UCSD-AML1 (cell line): ENCODE measurements around the gene HES6.
"Not testable (repeated sequence)": the region's sequence is repeated elsewhere in the genome, so short reads cannot be mapped to it uniquely, and the experiment has no call there.

Experiments
- DNase-seq: peaks from one replicate; lab custom pipeline; 2025; ENCODE audit not compliant: unreplicated experiment; lab: John Stamatoyannopoulos, UW

The HES6 gene

GRCh38 chr2:238273433-238273832 lies 33.6 kb upstream of the HES6 start:
- not testable (repeated sequence) for DNase-seq

GRCh38 chr2:238272156-238272555 lies 32.3 kb upstream of the HES6 start:
- DNase-seq, result no peak

GRCh38 chr2:238271686-238272085 lies 31.8 kb upstream of the HES6 start:
- DNase-seq, result not testable (repeated sequence)

GRCh38 chr2:238271061-238271554 lies 31.3 kb upstream of the HES6 start:
- DNase-seq, result no peak

- no peak for DNase-seq
Observed at GRCh38 chr2:238270606-238271005, 30.8 kb upstream of the HES6 start.

- no peak for DNase-seq
Observed at GRCh38 chr2:238269741-238270140, 29.9 kb upstream of the HES6 start.

- no peak for DNase-seq
Observed at GRCh38 chr2:238267884-238268680, 28.2 kb upstream of the HES6 start.

GRCh38 chr2:238267341-238267710 lies 27.5 kb upstream of the HES6 start:
- no peak for DNase-seq

- no peak for DNase-seq
Observed at GRCh38 chr2:238265605-238266004, 25.8 kb upstream of the HES6 start.

- DNase-seq, result no peak
Observed at GRCh38 chr2:238264072-238264460, 24.2 kb upstream of the HES6 start.

- peak; percentile 87 for DNase-seq
Observed at GRCh38 chr2:238263204-238264071, 23.6 kb upstream of the HES6 start.

GRCh38 chr2:238262496-238263122 lies 22.8 kb upstream of the HES6 start:
- no peak for DNase-seq

GRCh38 chr2:238261718-238262375 lies 22.0 kb upstream of the HES6 start:
- no peak for DNase-seq

- no peak for DNase-seq
Observed at GRCh38 chr2:238260883-238261282, 21.0 kb upstream of the HES6 start.

- DNase-seq, result no peak
Observed at GRCh38 chr2:238259061-238260020, 19.5 kb upstream of the HES6 start.

GRCh38 chr2:238257786-238258700 lies 18.2 kb upstream of the HES6 start:
- DNase-seq, result no peak

- peak; percentile 77 for DNase-seq
Observed at GRCh38 chr2:238256594-238257104, 16.8 kb upstream of the HES6 start.

GRCh38 chr2:238256111-238256510 lies 16.3 kb upstream of the HES6 start:
- DNase-seq, result no peak

GRCh38 chr2:238255636-238256035 lies 15.8 kb upstream of the HES6 start:
- DNase-seq, result no peak
